ENCODE results near the gene DNAJC12.

DNAJC12 gene

GRCh38 chr10:67808704-67809103 is 29.3 kb downstream of the DNAJC12 start:
- in situ Hi-C loops (cut with HindIII; ENCODE audit: low sequenced_read_pairs): no loop called here
- no peak for TF ChIP-seq CTCF (IDR thresholded peaks at IDR 0.05; ENCODE audit: low read depth, low read length)
- DNase-seq (ENCODE audit: low read depth, low spot score): no peak
- no peak overlapping the region for H3K4me3 ChIP-seq (ENCODE audit: low read depth, low read length)

DNA sequence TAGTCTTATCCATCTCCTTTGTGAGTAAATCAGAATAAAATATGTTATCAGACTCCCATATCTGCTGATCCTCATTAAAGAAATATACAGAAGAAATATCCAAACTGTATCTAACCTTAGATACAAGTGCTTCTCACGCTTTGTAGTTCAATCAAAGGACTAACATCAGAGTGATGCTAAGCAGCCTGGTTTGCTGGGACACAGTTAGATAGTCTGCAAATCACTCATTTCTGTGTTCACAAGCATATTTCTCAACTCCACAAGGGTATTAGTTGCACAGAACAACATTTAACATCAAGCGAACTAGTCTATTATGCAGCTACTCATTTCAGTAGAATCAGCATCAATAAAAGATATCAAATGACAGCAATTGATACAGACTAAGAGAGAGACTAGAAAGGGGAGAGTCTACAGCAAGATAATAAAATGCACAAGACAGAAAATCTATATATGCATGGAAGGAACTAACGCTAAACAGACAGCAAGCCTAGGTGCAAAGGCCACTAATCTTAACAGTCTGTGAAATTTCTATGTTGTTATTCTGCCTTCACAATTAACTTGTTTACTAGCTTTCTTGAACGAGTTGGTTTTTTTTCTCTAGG is 30.0 kb downstream of the DNAJC12 start:
- H3K4me3 ChIP-seq (ENCODE audit: low read depth, low read length): no peak overlapping the region
- no peak for DNase-seq (ENCODE audit: low read depth, low spot score)
- TF ChIP-seq CTCF (IDR thresholded peaks at IDR 0.05; ENCODE audit: low read depth, low read length): no peak
- in situ Hi-C loops (cut with HindIII; ENCODE audit: low sequenced_read_pairs): no loop called here

- TF ChIP-seq CTCF (IDR thresholded peaks at IDR 0.05; ENCODE audit: low read depth, low read length): no peak
- H3K4me3 ChIP-seq (ENCODE audit: low read depth, low read length): no peak overlapping the region
- in situ Hi-C loops (cut with HindIII; ENCODE audit: low sequenced_read_pairs): no loop called here
- DNase-seq (ENCODE audit: low read depth, low spot score): no peak
Measured at GRCh38 chr10:67804395-67804678, 33.7 kb downstream of the DNAJC12 start.

GRCh38 chr10:67803588-67804394 is 34.2 kb downstream of the DNAJC12 start:
- TF ChIP-seq CTCF (IDR thresholded peaks at IDR 0.05; ENCODE audit: low read depth, low read length): no peak
- no peak for DNase-seq (ENCODE audit: low read depth, low spot score)
- in situ Hi-C loops (cut with HindIII; ENCODE audit: low sequenced_read_pairs): no loop called here
- H3K4me3 ChIP-seq (ENCODE audit: low read depth, low read length): no peak overlapping the region

GRCh38 chr10:67802767-67803538 is 35.0 kb downstream of the DNAJC12 start:
- in situ Hi-C loops (cut with HindIII; ENCODE audit: low sequenced_read_pairs): no loop called here
- TF ChIP-seq CTCF (IDR thresholded peaks at IDR 0.05; ENCODE audit: low read depth, low read length): no peak
- no peak for DNase-seq (ENCODE audit: low read depth, low spot score)
- H3K4me3 ChIP-seq (ENCODE audit: low read depth, low read length): no peak overlapping the region

GRCh38 chr10:67801118-67801517 is 36.9 kb downstream of the DNAJC12 start:
- no peak for TF ChIP-seq CTCF (IDR thresholded peaks at IDR 0.05; ENCODE audit: low read depth, low read length)
- no peak overlapping the region for H3K4me3 ChIP-seq (ENCODE audit: low read depth, low read length)
- in situ Hi-C loops (cut with HindIII; ENCODE audit: low sequenced_read_pairs): no loop called here
- no peak for DNase-seq (ENCODE audit: low read depth, low spot score)
